Keratinocyte (primary cell): ENCODE results near the gene ADGRA1. TPM values are rescaled to one million over a fixed set of nuclear protein-coding genes. Genes with fewer than 3 reads are reported as not detected.

Source experiments
- DNase-seq: peaks from one replicate; pipeline ENCODE4 v3.0.0-alpha.2; 2011; ENCODE audit warnings: low read depth, missing footprints, low spot score
- FAIRE-seq: peaks from 2 replicates; lab custom pipeline; 2011; peaks lifted over from hg19 to GRCh38; lab: Jason Lieb, UNC
- H2AFZ ChIP-seq: 2 replicates; pipeline ENCODE4 v1.6.0; 2012; ENCODE audit warnings: low read length, control low read depth, inconsistent platforms; ENCODE audit not compliant: control insufficient read depth
- H3K27ac ChIP-seq: 2 replicates; pipeline ENCODE4 v1.5.1; 2011; ENCODE audit warnings: low read length; ENCODE audit not compliant: control insufficient read depth, insufficient read depth
- H3K27me3 ChIP-seq: 3 replicates; pipeline ENCODE4 v1.6.0; 2011; ENCODE audit warnings: low read length; ENCODE audit not compliant: control insufficient read depth, insufficient read depth; ENCODE audit errors: extremely low read depth
- H3K36me3 ChIP-seq, 2 experiments: 2 replicates in 1 of 2; 3 replicates in 1 of 2; pipeline ENCODE4 v1.5.1; 2011; ENCODE audit warnings: low read length in 2 of 2, mild to moderate bottlenecking in 1 of 2; ENCODE audit not compliant: control insufficient read depth in 2 of 2, insufficient read depth in 2 of 2; ENCODE audit errors: extremely low read depth in 1 of 2
- H3K4me1 ChIP-seq: 3 replicates; pipeline ENCODE4 v1.5.1; 2011; ENCODE audit warnings: low read length; ENCODE audit not compliant: control insufficient read depth, insufficient read depth; ENCODE audit errors: extremely low read depth
- H3K4me2 ChIP-seq: 3 replicates; pipeline ENCODE4 v1.6.0; 2011; ENCODE audit warnings: low read depth, low read length; ENCODE audit not compliant: control insufficient read depth, insufficient read depth; ENCODE audit errors: extremely low read depth
- H3K4me3 ChIP-seq, 3 experiments: fragments of 200-600 bp in 1 of 3; sonication (generic) in 1 of 3; 2 replicates in 2 of 3; 3 replicates in 1 of 3; pipeline ENCODE4 v1.5.1; 2011 to 2016; ENCODE audit warnings: low read length in 3 of 3, mild to moderate bottlenecking in 3 of 3, control low read depth in 2 of 3, inconsistent platforms in 1 of 3, low read depth in 1 of 3, mixed read lengths in 1 of 3, mixed run types in 1 of 3, moderate library complexity in 1 of 3; ENCODE audit not compliant: control insufficient read depth in 2 of 3, insufficient read depth in 2 of 3; ENCODE audit errors: extremely low read depth in 1 of 3
- H3K79me2 ChIP-seq: 2 replicates; pipeline ENCODE4 v1.6.0; 2012; ENCODE audit warnings: low read length; ENCODE audit not compliant: control insufficient read depth, insufficient read depth
- H3K9ac ChIP-seq: 3 replicates; pipeline ENCODE4 v1.6.0; 2011; ENCODE audit warnings: low read length; ENCODE audit not compliant: control insufficient read depth, insufficient read depth; ENCODE audit errors: extremely low read depth
- H3K9me1 ChIP-seq: 3 replicates; pipeline ENCODE4 v1.6.0; 2011; ENCODE audit warnings: low read length; ENCODE audit not compliant: control insufficient read depth, insufficient read depth; ENCODE audit errors: extremely low read depth
- H3K9me3 ChIP-seq: 2 replicates; pipeline ENCODE4 v1.5.1; 2012; ENCODE audit warnings: low read depth, low read length; ENCODE audit not compliant: control insufficient read depth
- H4K20me1 ChIP-seq: 3 replicates; pipeline ENCODE4 v1.6.0; 2011; ENCODE audit warnings: low read length; ENCODE audit not compliant: control insufficient read depth, insufficient read depth; ENCODE audit errors: extremely low read depth
- CTCF ChIP-seq, 3 experiments: IDR thresholded peaks in 1 of 3; conservative IDR thresholded peaks in 1 of 3; optimal IDR thresholded peaks in 1 of 3; 2 replicates in 2 of 3; 3 replicates in 1 of 3; pipeline versions ENCODE3 to v1.5.1; 2011; ENCODE audit warnings: low read length in 3 of 3, mild to moderate bottlenecking in 3 of 3, moderate library complexity in 2 of 3, control low read depth in 1 of 3, inconsistent platforms in 1 of 3; ENCODE audit not compliant: insufficient read depth in 2 of 3; ENCODE audit errors: extremely low read depth in 1 of 3
- EZH2 ChIP-seq: IDR thresholded peaks from one replicate; pipeline ENCODE4 v1.6.1; 2012; ENCODE audit warnings: inconsistent platforms, mild to moderate bottlenecking, low read length, moderate library complexity
- dilution Hi-C: fragments of 300-500 bp; cut with MboI; formaldehyde crosslinking; loops from one replicate; pipeline ENCODE4 v1.7.0; 2020; ENCODE audit warnings: low sequenced_read_pairs; ENCODE audit not compliant: extremely low pct_ligation_motif_present
- polyA plus RNA-seq, 5 experiments: library from polyadenylated mRNA; depleted of rRNA in 3 of 5; stranded (reverse) in 3 of 5; stranded (forward) in 1 of 5; unstranded in 1 of 5; fragments of >200 nt; gene quantifications; 1 replicate in 1 of 5; 2 replicates in 3 of 5; 3 replicates in 1 of 5; pipeline versions ENCODE4 v1.2.1 to v1.2.3, GENCODE V29; 2011 to 2012; ENCODE audit warnings: missing spikeins in 2 of 5, low read depth in 1 of 5, low replicate concordance in 1 of 5

The ADGRA1 gene
- polyA plus RNA-seq, 1 donor (not counting 4 experiments of a cell fraction or from before 2014, with no cell fraction given) = not detected

- Histone ChIP-seq H3K9me3 (peaks cover 11% of the 10 kb centered on the region), H3K4me3 (no peak overlapping the region), H3K36me3 (no peaks in the 10 kb centered on the region), H3K27ac (no peak overlapping the region), H3K4me1 (no peaks in the 10 kb centered on the region), H4K20me1 (no peaks in the 10 kb centered on the region), H3K4me2 (no peak overlapping the region), H2AFZ (no peak overlapping the region), H3K27me3 (no peaks in the 10 kb centered on the region), H3K9ac (no peak overlapping the region), H3K79me2 (no peaks in the 10 kb centered on the region), H3K9me1 (no peaks in the 10 kb centered on the region)
- FAIRE-seq = no peak
- TF ChIP-seq EZH2 = no peak
- no peak for TF ChIP-seq CTCF (optimal IDR thresholded peaks at IDR 0.05 in 1 of 3, IDR thresholded peaks at IDR 0.05 in 1 of 3, conservative IDR thresholded peaks at IDR 0.05 in 1 of 3; ENCODE audit: extremely low read depth in 1 of 3, insufficient read depth in 2 of 3, low read length in 3 of 3)
- DNase-seq = no peak
- dilution Hi-C loops = no loop called here
Measured at GRCh38 chr10:133116455-133116854, 28.7 kb downstream of the ADGRA1 start.

GRCh38 chr10:133117036-133117687, 29.4 kb downstream of the ADGRA1 start:
- dilution Hi-C loops = no loop called here
- no peak overlapping the region for H3K9ac ChIP-seq
- no peaks in the 10 kb centered on the region for H3K9me1 ChIP-seq
- no peak overlapping the region for H3K4me3 ChIP-seq
- H3K79me2 ChIP-seq = no peaks in the 10 kb centered on the region
- no peak for TF ChIP-seq CTCF (optimal IDR thresholded peaks at IDR 0.05 in 1 of 3, IDR thresholded peaks at IDR 0.05 in 1 of 3, conservative IDR thresholded peaks at IDR 0.05 in 1 of 3; ENCODE audit: extremely low read depth in 1 of 3, insufficient read depth in 2 of 3, low read length in 3 of 3)
- TF ChIP-seq EZH2 = no peak
- H3K4me1 ChIP-seq = no peaks in the 10 kb centered on the region
- H2AFZ ChIP-seq = no peak overlapping the region
- H3K9me3 ChIP-seq = peaks cover 16% of the 10 kb centered on the region
- FAIRE-seq (no peak), DNase-seq (no peak)
- H4K20me1 ChIP-seq = no peaks in the 10 kb centered on the region
- no peaks in the 10 kb centered on the region for H3K36me3 ChIP-seq
- H3K27ac ChIP-seq = no peak overlapping the region
- H3K4me2 ChIP-seq = no peak overlapping the region
- H3K27me3 ChIP-seq = no peaks in the 10 kb centered on the region
